Left ventricle myocardium inferior (tissue), 1 donor: Measurements from ENCODE around the gene MYO5B. TPM values are rescaled to one million over a fixed set of nuclear protein-coding genes. Genes with fewer than 3 reads are reported as not detected.
"Not testable (repeated sequence)": the region's sequence is repeated elsewhere in the genome, so short reads cannot be mapped to it uniquely, and the experiment has no call there.

Source experiments
- DNase-seq: peaks from one replicate; pipeline ENCODE4 v3.0.0-alpha.2; 2020
- H3K27ac ChIP-seq: fragments of 200-600 bp; replicated peaks from 2 replicates; pipeline ENCODE4 v1.8.0; 2021
- H3K27me3 ChIP-seq: fragments of 200-600 bp; 2 replicates; pipeline ENCODE4 v1.8.0; 2021; ENCODE audit warnings: low read depth
- H3K36me3 ChIP-seq: fragments of 200-600 bp; 2 replicates; pipeline ENCODE4 v1.8.0; 2021
- H3K4me1 ChIP-seq: fragments of 200-600 bp; 2 replicates; pipeline ENCODE4 v1.8.0; 2021
- H3K4me3 ChIP-seq: fragments of 200-600 bp; 2 replicates; pipeline ENCODE4 v1.8.0; 2021; ENCODE audit warnings: mild to moderate bottlenecking, moderate library complexity
- H3K9me3 ChIP-seq: fragments of 200-600 bp; replicated peaks from 2 replicates; pipeline ENCODE4 v1.8.0; 2021
- intact Hi-C: fragments of 100-400 bp; cut with micrococcal nuclease; formaldehyde crosslinking; loops from one replicate; pipeline ENCODE4 v1.11.0; 2022
- total RNA-seq: library from RNA; stranded (reverse); fragmentation: NEBNext Ultra II Directional; extraction: Animal tissue kit (Norgen Biotek cat#: 25700); gene quantifications from one replicate; pipeline ENCODE4 v1.2.1, GENCODE V29; 2021
- TF ChIP-seq, protein P1 (sequence below): fragments of 200-600 bp; IDR thresholded peaks from 2 replicates; pipeline ENCODE4 v1.8.0; 2021; ENCODE audit warnings: antibody characterized with exemption, mild to moderate bottlenecking, borderline replicate concordance
- donor health status: DM: no; HTN: yes; CAD: no; lungs with severe emphysema.

MYO5B gene
- total RNA-seq, 1 donor from 2014 or later: 0.44 TPM

DNA sequence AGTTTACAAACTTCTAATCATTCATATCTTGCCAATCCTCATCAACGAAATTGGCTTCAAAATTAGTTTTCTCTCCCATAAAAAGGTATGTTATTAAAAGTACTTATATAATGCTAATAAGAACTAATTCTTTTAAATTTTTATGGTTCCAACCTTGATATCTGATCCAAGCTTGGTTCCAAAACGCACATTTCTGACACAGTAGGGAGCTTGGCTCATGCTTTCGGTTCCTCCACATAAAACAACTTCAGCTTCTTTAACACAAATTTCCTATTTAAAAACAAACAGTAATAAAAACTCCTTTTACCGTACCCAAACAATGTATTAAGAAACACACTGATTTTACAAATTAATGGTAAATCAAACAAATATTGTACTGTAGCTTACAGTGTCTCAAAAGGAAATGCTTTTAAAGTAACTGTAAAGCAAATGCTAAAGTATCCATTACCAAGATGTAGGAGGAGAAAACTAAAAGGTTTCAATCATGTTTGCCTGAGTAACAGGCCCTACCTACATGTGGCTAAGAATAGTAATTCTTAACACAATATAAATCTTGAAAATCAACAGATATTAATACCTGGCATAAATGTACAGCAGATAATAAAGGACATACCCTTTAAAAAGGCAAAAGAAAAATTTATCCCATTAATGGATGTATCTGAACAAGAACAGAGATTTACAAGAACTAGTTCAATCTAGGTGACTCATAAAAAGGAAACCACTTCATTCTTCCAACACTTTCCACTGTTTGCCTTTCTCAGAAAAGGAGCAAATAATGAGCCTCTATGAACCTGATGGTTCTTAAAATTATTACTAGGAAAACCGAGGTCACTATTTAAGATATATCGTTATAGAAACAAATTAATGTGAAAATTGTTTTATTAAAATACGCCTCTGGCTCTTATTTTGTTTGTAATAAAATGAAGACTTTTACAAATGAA lies 399.1 kb downstream of the MYO5B start:
- DNase-seq: no peak
- peaks cover 3% of the 10 kb centered on the region for H3K4me1 ChIP-seq
- TF ChIP-seq, protein P1, sequence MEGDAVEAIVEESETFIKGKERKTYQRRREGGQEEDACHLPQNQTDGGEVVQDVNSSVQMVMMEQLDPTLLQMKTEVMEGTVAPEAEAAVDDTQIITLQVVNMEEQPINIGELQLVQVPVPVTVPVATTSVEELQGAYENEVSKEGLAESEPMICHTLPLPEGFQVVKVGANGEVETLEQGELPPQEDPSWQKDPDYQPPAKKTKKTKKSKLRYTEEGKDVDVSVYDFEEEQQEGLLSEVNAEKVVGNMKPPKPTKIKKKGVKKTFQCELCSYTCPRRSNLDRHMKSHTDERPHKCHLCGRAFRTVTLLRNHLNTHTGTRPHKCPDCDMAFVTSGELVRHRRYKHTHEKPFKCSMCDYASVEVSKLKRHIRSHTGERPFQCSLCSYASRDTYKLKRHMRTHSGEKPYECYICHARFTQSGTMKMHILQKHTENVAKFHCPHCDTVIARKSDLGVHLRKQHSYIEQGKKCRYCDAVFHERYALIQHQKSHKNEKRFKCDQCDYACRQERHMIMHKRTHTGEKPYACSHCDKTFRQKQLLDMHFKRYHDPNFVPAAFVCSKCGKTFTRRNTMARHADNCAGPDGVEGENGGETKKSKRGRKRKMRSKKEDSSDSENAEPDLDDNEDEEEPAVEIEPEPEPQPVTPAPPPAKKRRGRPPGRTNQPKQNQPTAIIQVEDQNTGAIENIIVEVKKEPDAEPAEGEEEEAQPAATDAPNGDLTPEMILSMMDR: no peak
- no peaks in the 10 kb centered on the region for H3K9me3 ChIP-seq
- intact Hi-C loops: no loop called here
- H3K27me3 ChIP-seq: no peaks in the 10 kb centered on the region
- peaks cover 66% of the 10 kb centered on the region for H3K36me3 ChIP-seq
- no peak overlapping the region for H3K27ac ChIP-seq
- H3K4me3 ChIP-seq: no peak overlapping the region

- intact Hi-C loops: no loop called here
Measured at GRCh38 chr18:49794743-49795142, 400.2 kb downstream of the MYO5B start.

DNA sequence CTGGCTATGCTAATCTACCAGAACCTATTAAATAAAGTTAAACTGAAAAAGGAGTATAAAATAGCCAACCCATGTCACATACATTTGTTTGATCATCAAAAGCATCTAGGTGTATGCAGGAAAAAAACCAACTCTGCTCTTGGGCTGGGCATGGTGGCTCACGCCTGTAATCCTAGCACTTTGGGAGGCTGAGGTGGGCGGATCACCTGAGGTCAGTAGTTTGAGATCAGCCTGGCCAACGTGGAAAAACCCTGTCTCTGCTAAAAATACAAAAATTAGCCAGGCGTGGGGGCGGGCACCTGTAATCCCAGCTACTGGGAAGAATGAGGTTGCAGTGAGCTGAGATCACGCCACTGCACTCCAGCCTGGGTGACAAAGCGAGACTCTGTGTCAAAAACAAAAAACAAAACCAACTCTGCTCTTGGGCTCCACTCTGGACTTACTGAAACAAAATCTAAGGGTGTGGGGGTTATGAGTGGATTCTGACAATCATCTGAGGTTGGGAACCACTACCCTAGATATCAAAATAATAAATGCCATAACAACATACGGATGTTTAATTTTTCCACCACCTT lies 405.3 kb downstream of the MYO5B start:
- H3K4me3 ChIP-seq, H3K27me3 ChIP-seq, H3K27ac ChIP-seq, H3K9me3 ChIP-seq, intact Hi-C loops, DNase-seq, H3K4me1 ChIP-seq: not testable (repeated sequence)
- peaks cover 97% of the 10 kb centered on the region for H3K36me3 ChIP-seq

More at GRCh38 chr18:49794743-49795142, 400.2 kb downstream of the MYO5B start:
- no peaks in the 10 kb centered on the region for H3K9me3 ChIP-seq
- H3K4me3 ChIP-seq: no peak overlapping the region
- H3K4me1 ChIP-seq: no peaks in the 10 kb centered on the region
- peaks cover 77% of the 10 kb centered on the region for H3K36me3 ChIP-seq
- TF ChIP-seq, protein P1: no peak
- H3K27ac ChIP-seq: no peak overlapping the region
- no peaks in the 10 kb centered on the region for H3K27me3 ChIP-seq
- no peak for DNase-seq

DNA sequence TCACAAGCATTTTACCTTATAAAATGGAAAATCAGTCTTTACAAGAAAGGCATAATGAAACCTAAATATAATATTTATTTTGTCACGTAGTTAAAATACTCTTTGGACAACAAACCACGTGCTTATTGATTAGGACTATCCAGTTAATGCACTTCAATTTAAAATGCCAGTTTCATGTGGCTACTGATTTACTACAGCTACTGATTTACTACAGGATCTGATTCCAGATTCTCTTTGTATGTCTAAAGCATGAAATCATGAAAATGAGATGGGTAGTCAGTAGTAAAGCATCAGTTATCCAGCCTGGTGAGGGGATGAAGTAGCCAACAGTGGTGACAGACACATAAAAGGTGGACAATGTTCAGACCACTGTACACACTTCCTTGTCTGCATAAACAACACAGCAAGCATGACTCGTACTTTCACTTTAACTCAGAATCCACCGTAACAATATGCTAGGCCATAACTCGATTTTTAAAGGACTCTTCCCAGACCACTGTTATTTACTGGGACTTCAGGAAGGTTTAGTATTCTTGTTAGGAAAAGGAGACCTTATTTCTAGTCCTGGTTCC lies 406.5 kb downstream of the MYO5B start:
- no peaks in the 10 kb centered on the region for H3K9me3 ChIP-seq
- no peak for DNase-seq
- H3K4me1 ChIP-seq: peaks cover 9% of the 10 kb centered on the region
- peaks cover 90% of the 10 kb centered on the region for H3K36me3 ChIP-seq
- H3K27me3 ChIP-seq: no peaks in the 10 kb centered on the region
- TF ChIP-seq, protein P1: no peak
- no peak overlapping the region for H3K4me3 ChIP-seq
- intact Hi-C loops: no loop called here
- H3K27ac ChIP-seq: no peak overlapping the region

GRCh38 chr18:49786019-49786720 lies 408.8 kb downstream of the MYO5B start:
- Histone ChIP-seq H3K27me3 (no peaks in the 10 kb centered on the region), H3K4me1 (peaks cover 9% of the 10 kb centered on the region), H3K9me3 (no peaks in the 10 kb centered on the region), H3K27ac (no peak overlapping the region), H3K36me3 (peaks cover 89% of the 10 kb centered on the region), H3K4me3 (no peak overlapping the region)
- no peak for DNase-seq
- TF ChIP-seq, protein P1: no peak
- intact Hi-C loops: no loop called here
